HG02571 (cell line): ENCODE measurements around the gene SH2B3.
"Not testable (repeated sequence)": the region's sequence is repeated elsewhere in the genome, so short reads cannot be mapped to it uniquely, and the experiment has no call there.

Experiments
- ATAC-seq: cut with Tn5 transposase; IDR thresholded peaks from one replicate; pipeline ENCODE4 v1.9.1; 2021; ENCODE audit warnings: mild to moderate bottlenecking, moderate library complexity; ENCODE audit not compliant: unreplicated experiment

Gene SH2B3

GRCh38 chr12:111455448-111456320 is 50.0 kb downstream of the SH2B3 start:
- no peak for ATAC-seq

- ATAC-seq = no peak
These were observed 51.3 kb downstream of the SH2B3 start for GRCh38 chr12:111457071-111457470.

DNA sequence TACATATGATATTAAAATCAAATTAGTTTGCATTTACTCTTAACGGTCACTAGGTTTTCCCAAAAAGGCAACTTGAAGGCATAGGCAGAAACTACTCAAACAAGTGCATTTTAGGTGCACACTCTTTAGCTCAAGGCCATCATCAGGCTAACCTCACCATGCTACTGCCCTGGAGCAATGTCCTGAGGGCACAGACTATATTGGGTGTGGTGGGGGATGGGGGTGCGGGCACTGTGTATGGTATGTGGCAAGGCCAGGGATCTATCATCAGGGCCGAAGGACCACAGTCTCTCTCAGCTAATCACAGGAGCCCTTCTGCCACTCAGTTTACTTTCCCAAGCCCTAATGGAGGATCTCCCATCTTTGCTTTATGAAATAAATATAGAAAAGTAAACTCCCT is 51.9 kb downstream of the SH2B3 start:
- no peak for ATAC-seq

DNA sequence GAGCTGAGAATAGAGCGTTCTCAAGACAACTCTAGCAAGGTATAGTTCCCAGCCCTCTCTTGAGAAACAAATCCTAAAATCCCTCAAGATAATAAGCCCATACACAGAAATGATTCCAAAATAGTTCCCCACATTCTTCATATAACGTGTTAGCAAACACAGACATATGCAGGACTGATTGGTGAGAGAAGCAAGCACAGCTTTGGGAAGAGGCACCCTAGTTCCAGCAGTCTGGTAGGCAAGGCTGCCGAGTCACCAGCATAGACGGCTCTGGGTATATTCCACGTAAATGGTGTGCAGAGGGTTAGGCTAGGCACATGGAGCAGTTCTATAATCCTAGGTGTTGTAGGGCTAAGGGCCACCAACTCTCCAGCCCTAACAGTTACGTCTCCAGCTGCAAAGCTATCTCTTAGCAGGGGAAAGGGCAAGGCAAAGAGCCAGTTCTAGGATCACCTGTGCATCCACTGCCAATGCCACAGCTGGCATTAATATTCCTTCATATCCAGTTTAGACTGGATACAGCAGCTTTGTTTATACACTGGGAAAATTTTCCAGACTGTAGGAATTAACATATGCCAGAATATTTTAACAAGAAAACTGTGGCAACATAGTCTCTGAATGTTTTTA is 52.9 kb downstream of the SH2B3 start:
- ATAC-seq = no peak

- not testable (repeated sequence) for ATAC-seq
These were observed 54.4 kb downstream of the SH2B3 start for GRCh38 chr12:111460111-111460510.

GRCh38 chr12:111462210-111462769 is 56.6 kb downstream of the SH2B3 start:
- no peak for ATAC-seq

GRCh38 chr12:111467092-111467856 is 61.6 kb downstream of the SH2B3 start:
- no peak for ATAC-seq

DNA sequence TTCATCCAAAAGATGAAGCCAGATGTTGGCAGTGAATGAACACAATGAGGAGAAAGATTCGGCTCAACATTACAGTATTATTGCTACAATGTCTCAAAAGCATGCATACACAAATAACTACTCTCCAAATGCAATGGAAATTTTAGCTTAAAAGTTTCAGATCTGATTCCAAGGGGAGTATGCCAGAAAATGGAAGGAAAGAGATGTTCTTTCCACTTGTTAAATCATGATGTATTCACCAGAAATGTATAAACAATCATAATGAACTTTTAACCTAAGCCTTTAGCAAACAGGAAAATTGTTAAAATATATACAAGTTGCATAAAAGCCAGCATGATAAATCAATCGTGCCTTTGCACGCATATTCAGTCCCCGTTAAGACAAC is 62.1 kb downstream of the SH2B3 start:
- no peak for ATAC-seq

GRCh38 chr12:111469401-111469800 is 63.7 kb downstream of the SH2B3 start:
- no peak for ATAC-seq

GRCh38 chr12:111471236-111471635 is 65.5 kb downstream of the SH2B3 start:
- ATAC-seq = no peak

GRCh38 chr12:111482462-111482861 is 76.7 kb downstream of the SH2B3 start:
- no peak for ATAC-seq

GRCh38 chr12:111488271-111488670 is 82.5 kb downstream of the SH2B3 start:
- no peak for ATAC-seq

DNA sequence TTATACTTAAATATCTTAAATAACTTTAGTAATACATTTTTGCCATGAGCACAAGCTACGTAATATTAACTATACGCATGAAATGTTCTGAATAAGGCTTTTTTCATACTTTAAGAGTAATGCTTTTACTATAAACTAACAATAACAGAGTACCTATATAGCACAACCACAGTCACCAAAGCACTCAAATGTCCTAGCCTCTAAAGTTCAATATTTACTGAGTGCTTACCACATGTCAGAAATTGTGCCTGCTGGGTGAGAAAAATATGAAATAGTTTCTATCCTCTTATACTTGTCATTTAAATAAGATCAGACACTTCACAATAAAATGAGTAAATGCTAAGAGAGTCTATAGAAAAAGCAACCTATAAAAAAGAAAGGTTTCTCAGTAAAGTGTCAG is 83.1 kb downstream of the SH2B3 start:
- no peak for ATAC-seq

DNA sequence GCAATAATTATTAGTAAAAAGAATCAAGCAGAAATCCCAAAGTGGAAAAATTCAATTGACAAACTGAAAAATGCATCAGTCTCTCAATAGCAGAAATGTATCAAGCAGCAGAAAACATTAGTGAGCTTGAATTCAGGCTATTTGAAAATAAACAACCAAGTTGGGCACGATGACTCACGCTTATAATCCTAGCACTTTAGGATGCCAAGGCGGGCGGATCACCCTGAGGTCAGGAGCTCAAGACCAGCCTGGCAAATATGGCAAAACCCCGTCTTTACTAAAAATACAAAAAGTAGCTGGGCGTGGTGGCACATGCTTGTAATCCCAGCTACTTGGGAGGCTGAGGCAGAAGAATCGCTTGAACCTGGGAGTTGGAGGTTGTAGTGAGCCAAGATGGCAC is 87.3 kb downstream of the SH2B3 start:
- ATAC-seq = not testable (repeated sequence)

DNA sequence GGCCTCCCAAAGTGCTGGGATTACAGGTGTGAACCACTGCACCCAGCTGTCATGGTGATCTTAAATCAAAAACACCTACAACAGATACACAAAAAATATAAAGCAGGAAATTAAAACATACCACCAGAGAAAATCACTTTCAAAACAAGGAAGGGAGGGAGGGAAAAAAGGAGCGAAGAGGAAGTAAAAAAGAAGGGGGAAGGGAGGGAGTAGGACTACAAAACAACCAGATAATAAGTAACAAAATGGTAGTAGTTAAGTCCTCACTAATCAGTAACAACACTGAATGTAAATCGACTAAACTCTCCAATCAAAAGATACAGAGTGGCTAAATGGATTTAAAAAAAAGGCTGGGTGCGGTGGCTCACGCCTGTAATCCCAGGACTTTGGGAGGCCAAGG is 89.0 kb downstream of the SH2B3 start:
- ATAC-seq = no peak
